Psoas muscle (tissue), 8 donors: ENCODE measurements around the gene WNT9B. TPM values are rescaled to one million over a fixed set of nuclear protein-coding genes. Genes with fewer than 3 reads are reported as not detected.

Source experiments
- ATAC-seq, 4 donors: fragments of 200-7000 bp; cut with Tn5 transposase; one replicate each; pipeline ENCODE4 v1.9.1; 2020; ENCODE audit warnings: moderate library complexity in 3 of 4, mild to moderate bottlenecking in 2 of 4
- DNase-seq, 2 donors: peaks; one replicate each; pipeline ENCODE4 v3.0.0-alpha.2; 2020
- H3K27ac ChIP-seq: fragments of 200-600 bp; one replicate; pipeline ENCODE4 v1.8.0; 2022
- H3K27me3 ChIP-seq, 3 donors: fragments of 200-600 bp in 1 of 3; one replicate each; pipeline versions ENCODE4 v1.6.1 to v1.8.0; 2013 to 2022; ENCODE audit warnings: low read length in 2 of 3, mild to moderate bottlenecking in 2 of 3, moderate library complexity in 1 of 3; ENCODE audit not compliant: insufficient read depth in 3 of 3
- H3K36me3 ChIP-seq, 2 donors: fragments of 200-600 bp in 1 of 2; one replicate each; pipeline versions ENCODE4 v1.6.1 to v1.8.0; 2013 to 2022; ENCODE audit warnings: low read depth in 1 of 2, mild to moderate bottlenecking in 1 of 2, moderate library complexity in 1 of 2; ENCODE audit not compliant: insufficient read depth in 1 of 2
- H3K4me1 ChIP-seq: fragments of 200-600 bp; one replicate; pipeline ENCODE4 v1.8.0; 2022
- H3K4me3 ChIP-seq: fragments of 200-600 bp; one replicate; pipeline ENCODE4 v1.8.0; 2022; ENCODE audit warnings: mild to moderate bottlenecking
- H3K9me3 ChIP-seq: fragments of 200-600 bp; one replicate; pipeline ENCODE4 v1.8.0; 2022
- WGBS, 3 donors: extraction: QIAGEN DNeasy Blood & Tissue Kit; methylation state at CpG; one replicate each; pipeline versions ENCODE4 v1.1.6 to v1.1.7; 2013; 5-methylcytosine and 5-hydroxymethylcytosine counted together
- intact Hi-C, 2 donors: fragments of 100-400 bp; cut with DNase I; formaldehyde crosslinking; loops; one replicate each; pipeline versions ENCODE4 v1.11.0 to v1.14.2; 2022
- polyA plus RNA-seq, 3 donors: library from polyadenylated mRNA; stranded (reverse); fragments of 200-250 nt; gene quantifications; one replicate each; pipeline ENCODE4 v1.2.3, GENCODE V29; 2013
- total RNA-seq, 4 donors: library from RNA; stranded (reverse); fragmentation: NEBNext Ultra II Directional in 2 of 4; extraction: Animal tissue kit (Norgen Biotek cat#: 25700) in 2 of 4; gene quantifications; one replicate each; pipeline versions ENCODE4 v1.2.1 to v1.2.4, GENCODE V29; 2021 to 2023
- TF ChIP-seq, protein P1 (sequence below): fragments of 200-600 bp; IDR thresholded peaks from one replicate; pipeline ENCODE4 v1.8.0; 2022; ENCODE audit warnings: antibody characterized with exemption
- donor health status: healthy with polysubstance abuse.
- donor health status: DM: no; HTN: no; CAD: no; lungs with moderate emphysema.
- donor health status: Bipolar disorder and iron deficiency.
- donor health status: healthy.
- donor health status: DM: yes; HTN: yes; CAD: no.
- donor health status: DM: no; HTN: no; CAD: no.
- donor health status: DM: no; HTN: no; CAD: no.
- donor health status: DM: yes; HTN: yes; CAD: no.

The WNT9B gene
- total and polyA plus RNA-seq, 7 donors: 0.05 to 0.32 (median 0.13) TPM; not detected in 3

GRCh38 chr17:46826116-46826515 lies 25.3 kb upstream of the WNT9B start:
- Histone ChIP-seq H3K36me3 (no peaks in the 10 kb centered on the region), H3K4me1 (no peaks in the 10 kb centered on the region), H3K27ac (no peak overlapping the region), H3K27me3 (peaks cover 0 to 23% (median 4%) of the 10 kb centered on the region in 3 donors), H3K9me3 (no peaks in the 10 kb centered on the region), H3K4me3 (no peak overlapping the region)
- DNase-seq (no peak), ATAC-seq (no peak)
- intact Hi-C loops: no loop called here
- TF ChIP-seq, protein P1, sequence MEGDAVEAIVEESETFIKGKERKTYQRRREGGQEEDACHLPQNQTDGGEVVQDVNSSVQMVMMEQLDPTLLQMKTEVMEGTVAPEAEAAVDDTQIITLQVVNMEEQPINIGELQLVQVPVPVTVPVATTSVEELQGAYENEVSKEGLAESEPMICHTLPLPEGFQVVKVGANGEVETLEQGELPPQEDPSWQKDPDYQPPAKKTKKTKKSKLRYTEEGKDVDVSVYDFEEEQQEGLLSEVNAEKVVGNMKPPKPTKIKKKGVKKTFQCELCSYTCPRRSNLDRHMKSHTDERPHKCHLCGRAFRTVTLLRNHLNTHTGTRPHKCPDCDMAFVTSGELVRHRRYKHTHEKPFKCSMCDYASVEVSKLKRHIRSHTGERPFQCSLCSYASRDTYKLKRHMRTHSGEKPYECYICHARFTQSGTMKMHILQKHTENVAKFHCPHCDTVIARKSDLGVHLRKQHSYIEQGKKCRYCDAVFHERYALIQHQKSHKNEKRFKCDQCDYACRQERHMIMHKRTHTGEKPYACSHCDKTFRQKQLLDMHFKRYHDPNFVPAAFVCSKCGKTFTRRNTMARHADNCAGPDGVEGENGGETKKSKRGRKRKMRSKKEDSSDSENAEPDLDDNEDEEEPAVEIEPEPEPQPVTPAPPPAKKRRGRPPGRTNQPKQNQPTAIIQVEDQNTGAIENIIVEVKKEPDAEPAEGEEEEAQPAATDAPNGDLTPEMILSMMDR: no peak
- 29 to 44% (median 36%) methylated on average over 1 of the region's 1 CpG for WGBS, 3 donors

GRCh38 chr17:46827274-46827673 lies 24.1 kb upstream of the WNT9B start:
- no peak overlapping the region for H3K4me3 ChIP-seq
- H3K27me3 ChIP-seq: peaks cover 0 to 11% (median 0%) of the 10 kb centered on the region in 3 donors
- ATAC-seq (no peak), DNase-seq (no peak)
- no peak overlapping the region for H3K27ac ChIP-seq
- no peaks in the 10 kb centered on the region for H3K4me1 ChIP-seq
- WGBS, 3 donors: 85 to 91% (median 85%) methylated on average over 2 of the region's 2 CpGs
- H3K9me3 ChIP-seq: no peaks in the 10 kb centered on the region
- TF ChIP-seq, protein P1: no peak
- H3K36me3 ChIP-seq: no peaks in the 10 kb centered on the region
- intact Hi-C loops: no loop called here

DNA sequence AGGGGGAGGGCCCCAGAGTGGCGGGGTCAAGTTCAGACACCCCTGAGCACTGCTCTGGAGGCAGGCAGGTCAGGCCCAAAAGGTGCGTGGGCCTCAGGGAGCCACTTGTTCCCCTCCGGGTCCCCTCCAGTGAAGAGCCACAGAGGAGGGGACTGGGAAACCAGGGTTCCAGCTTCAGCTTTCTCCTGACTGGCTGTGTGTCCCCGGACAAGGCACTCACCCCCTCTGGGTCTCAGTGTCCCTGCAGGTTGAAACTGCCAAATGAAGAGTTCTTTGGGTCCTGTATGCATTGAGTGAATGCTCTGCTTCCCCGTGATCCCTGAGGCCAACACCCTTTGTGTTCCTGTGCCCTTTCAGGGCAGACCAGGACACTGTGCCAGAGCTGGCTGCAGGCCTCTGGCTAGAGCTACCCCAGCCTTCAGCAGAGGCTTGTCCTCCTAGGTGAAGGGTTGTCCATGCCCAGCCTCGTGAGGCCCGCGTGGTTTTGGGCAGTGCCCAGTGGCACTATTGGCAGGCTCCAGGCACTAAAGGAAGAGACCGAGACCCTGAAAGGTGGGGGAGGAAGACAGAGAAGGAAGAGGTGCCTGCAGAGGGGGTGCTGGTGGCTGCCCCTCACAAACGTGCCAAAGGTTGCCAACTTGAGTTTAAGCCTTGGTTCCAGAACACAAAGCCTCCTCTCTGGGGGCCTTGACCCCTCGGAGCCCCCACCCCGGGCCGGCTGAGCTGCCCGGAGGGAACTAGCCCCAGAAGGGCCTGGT lies 19.6 kb upstream of the WNT9B start:
- no peak for ATAC-seq
- intact Hi-C loops: no loop called here
- Histone ChIP-seq H3K9me3 (no peaks in the 10 kb centered on the region), H3K4me3 (no peak overlapping the region), H3K27ac (no peak overlapping the region), H3K27me3 (no peaks in the 10 kb centered on the region), H3K4me1 (no peaks in the 10 kb centered on the region), H3K36me3 (no peaks in the 10 kb centered on the region)
- WGBS, 3 donors: 57 to 70% (median 59%) methylated on average over 14 of the region's 14 CpGs
- TF ChIP-seq, protein P1: no peak
- peak in 1 of 2 donors; percentile 15 for DNase-seq

DNA sequence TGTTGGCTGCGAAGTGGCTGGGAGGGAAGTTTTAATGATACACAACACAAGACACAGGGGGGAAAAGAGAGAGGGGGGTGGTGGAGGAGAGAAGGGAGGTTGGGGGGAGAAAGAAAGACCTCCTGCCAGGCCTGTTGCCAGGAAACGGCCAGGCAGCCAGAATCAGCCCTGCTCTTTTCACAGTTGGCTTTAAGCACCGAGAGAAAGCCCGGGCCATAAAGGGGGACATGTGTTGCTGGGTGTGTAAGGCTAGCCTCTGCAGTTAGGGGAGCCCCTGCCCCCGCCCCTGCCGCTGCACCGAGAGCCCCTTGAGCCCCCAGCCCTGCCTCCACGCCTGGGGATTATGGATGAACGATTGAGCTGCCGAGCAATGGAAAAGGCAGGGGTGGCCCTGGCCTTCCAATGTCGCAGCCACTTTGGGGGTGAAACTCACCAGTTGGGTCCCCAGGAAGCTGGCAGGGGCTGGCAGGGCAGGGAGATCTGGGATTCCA lies 19.0 kb upstream of the WNT9B start:
- DNase-seq: peak in 1 of 2 donors; percentile 26
- TF ChIP-seq, protein P1: no peak
- no peak for ATAC-seq
- Histone ChIP-seq H3K27me3 (no peaks in the 10 kb centered on the region), H3K36me3 (no peaks in the 10 kb centered on the region), H3K9me3 (no peaks in the 10 kb centered on the region), H3K4me3 (no peak overlapping the region), H3K4me1 (no peaks in the 10 kb centered on the region), H3K27ac (no peak overlapping the region)
- WGBS, 3 donors: 40 to 63% (median 61%) methylated on average over 10 to 11 of the region's 11 CpGs
- intact Hi-C loops: no loop called here
